Measurements from ENCODE around the gene DIAPH2.
"Not testable (repeated sequence)": the region's sequence is repeated elsewhere in the genome, so short reads cannot be mapped to it uniquely, and the experiment has no call there.

DIAPH2 gene

GRCh38 chrX:96838537-96838936 is 153.9 kb downstream of the DIAPH2 start:
- Histone ChIP-seq H3K9me3 (ENCODE audit: insufficient read depth, low read depth, low read length) (no peaks in the 10 kb centered on the region), H3K4me1 (ENCODE audit: insufficient read depth, low read length, poor library complexity, severe bottlenecking) (no peaks in the 10 kb centered on the region), H3K79me2 (ENCODE audit: insufficient read depth, low read length) (no peaks in the 10 kb centered on the region), H4K20me1 (ENCODE audit: insufficient read depth, low read length, poor library complexity, severe bottlenecking) (no peaks in the 10 kb centered on the region), H3K9me2 (replicated peaks; ENCODE audit: low read depth, low read length) (no peaks in the 10 kb centered on the region), H3K9ac (ENCODE audit: low read depth, low read length, poor library complexity, severe bottlenecking) (no peak overlapping the region), H3K4me3 (ENCODE audit: low read length, poor library complexity, severe bottlenecking) (no peak overlapping the region), H3K4me2 (ENCODE audit: low read depth, low read length, poor library complexity, severe bottlenecking) (no peak overlapping the region), H2AFZ (ENCODE audit: low read length) (no peak overlapping the region), H3K27me3 (ENCODE audit: insufficient read depth, low read length, poor library complexity, severe bottlenecking) (no peaks in the 10 kb centered on the region), H3F3A (ENCODE audit: low read depth) (no peaks in the 10 kb centered on the region), H3K36me3 (ENCODE audit: insufficient read depth, low read length) (no peaks in the 10 kb centered on the region)
- TF ChIP-seq EZH2phosphoT487 (IDR thresholded peaks at IDR 0.05; ENCODE audit: borderline replicate concordance) (no peak), CTCF (conservative IDR thresholded peaks at IDR 0.05; ENCODE audit: low read length) (no peak)

- Histone ChIP-seq H3K27me3 (ENCODE audit: insufficient read depth, low read length, poor library complexity, severe bottlenecking) (no peaks in the 10 kb centered on the region), H4K20me1 (ENCODE audit: insufficient read depth, low read length, poor library complexity, severe bottlenecking) (no peaks in the 10 kb centered on the region), H3K4me1 (ENCODE audit: insufficient read depth, low read length, poor library complexity, severe bottlenecking) (no peaks in the 10 kb centered on the region), H3K4me2 (ENCODE audit: low read depth, low read length, poor library complexity, severe bottlenecking) (no peak overlapping the region), H3K4me3 (ENCODE audit: low read length, poor library complexity, severe bottlenecking) (no peak overlapping the region), H3K9ac (ENCODE audit: low read depth, low read length, poor library complexity, severe bottlenecking) (no peak overlapping the region), H3K9me2 (replicated peaks; ENCODE audit: low read depth, low read length) (no peaks in the 10 kb centered on the region), H3K9me3 (ENCODE audit: insufficient read depth, low read depth, low read length) (no peaks in the 10 kb centered on the region), H3K79me2 (ENCODE audit: insufficient read depth, low read length) (no peaks in the 10 kb centered on the region), H2AFZ (ENCODE audit: low read length) (no peak overlapping the region), H3F3A (ENCODE audit: low read depth) (no peaks in the 10 kb centered on the region), H3K36me3 (ENCODE audit: insufficient read depth, low read length) (no peaks in the 10 kb centered on the region)
- TF ChIP-seq CTCF (conservative IDR thresholded peaks at IDR 0.05; ENCODE audit: low read length) (no peak), EZH2phosphoT487 (IDR thresholded peaks at IDR 0.05; ENCODE audit: borderline replicate concordance) (no peak)
Measured at GRCh38 chrX:96841325-96841724, 156.7 kb downstream of the DIAPH2 start.

- H3K4me1 ChIP-seq (ENCODE audit: insufficient read depth, low read length, poor library complexity, severe bottlenecking); H4K20me1 ChIP-seq (ENCODE audit: insufficient read depth, low read length, poor library complexity, severe bottlenecking); H3K9me3 ChIP-seq (ENCODE audit: insufficient read depth, low read depth, low read length); H3K9me2 ChIP-seq (replicated peaks; ENCODE audit: low read depth, low read length); H2AFZ ChIP-seq (ENCODE audit: low read length); H3F3A ChIP-seq (ENCODE audit: low read depth); H3K4me2 ChIP-seq (ENCODE audit: low read depth, low read length, poor library complexity, severe bottlenecking); H3K36me3 ChIP-seq (ENCODE audit: insufficient read depth, low read length); H3K79me2 ChIP-seq (ENCODE audit: insufficient read depth, low read length); H3K9ac ChIP-seq (ENCODE audit: low read depth, low read length, poor library complexity, severe bottlenecking); H3K4me3 ChIP-seq (ENCODE audit: low read length, poor library complexity, severe bottlenecking); H3K27me3 ChIP-seq (ENCODE audit: insufficient read depth, low read length, poor library complexity, severe bottlenecking): not testable (repeated sequence)
Measured at GRCh38 chrX:96841866-96842265, 157.2 kb downstream of the DIAPH2 start.

GRCh38 chrX:96843566-96843965 is 158.9 kb downstream of the DIAPH2 start:
- Histone ChIP-seq H3K9me2 (replicated peaks; ENCODE audit: low read depth, low read length) (no peaks in the 10 kb centered on the region), H3K36me3 (ENCODE audit: insufficient read depth, low read length) (no peaks in the 10 kb centered on the region), H3K9me3 (ENCODE audit: insufficient read depth, low read depth, low read length) (no peaks in the 10 kb centered on the region), H3F3A (ENCODE audit: low read depth) (no peaks in the 10 kb centered on the region), H3K4me2 (ENCODE audit: low read depth, low read length, poor library complexity, severe bottlenecking) (no peak overlapping the region), H3K79me2 (ENCODE audit: insufficient read depth, low read length) (no peaks in the 10 kb centered on the region), H3K27me3 (ENCODE audit: insufficient read depth, low read length, poor library complexity, severe bottlenecking) (no peaks in the 10 kb centered on the region), H3K4me1 (ENCODE audit: insufficient read depth, low read length, poor library complexity, severe bottlenecking) (no peaks in the 10 kb centered on the region), H3K4me3 (ENCODE audit: low read length, poor library complexity, severe bottlenecking) (no peak overlapping the region), H4K20me1 (ENCODE audit: insufficient read depth, low read length, poor library complexity, severe bottlenecking) (no peaks in the 10 kb centered on the region), H2AFZ (ENCODE audit: low read length) (no peak overlapping the region), H3K9ac (ENCODE audit: low read depth, low read length, poor library complexity, severe bottlenecking) (no peak overlapping the region)
- TF ChIP-seq EZH2phosphoT487 (IDR thresholded peaks at IDR 0.05; ENCODE audit: borderline replicate concordance) (no peak), CTCF (conservative IDR thresholded peaks at IDR 0.05; ENCODE audit: low read length) (no peak)
